Renal cortex interstitium (tissue), 11 donors: Measurements from ENCODE around the gene GRM7. TPM values are rescaled to one million over a fixed set of nuclear protein-coding genes. Genes with fewer than 3 reads are reported as not detected.

Experiments
- DNase-seq, 11 donors: peaks; one replicate each; pipeline ENCODE4 v3.0.0-alpha.2; 2013; ENCODE audit warnings: low read depth in 9 of 11, low spot score in 4 of 11; ENCODE audit errors: extremely low read depth in 1 of 11
- polyA plus RNA-seq, 3 donors: library from polyadenylated mRNA; unstranded; fragments of 120-200 nt; gene quantifications; one replicate each; pipeline ENCODE4 v1.2.1, GENCODE V29; 2013; ENCODE audit not compliant: insufficient read length in 3 of 3

The GRM7 gene
- polyA plus RNA-seq, 3 donors = 1.4 to 2.3 (median 2.0) TPM

GRCh38 chr3:7272203-7272602, 411.3 kb downstream of the GRM7 start:
- no peak for DNase-seq

GRCh38 chr3:7275396-7275795, 414.5 kb downstream of the GRM7 start:
- DNase-seq = no peak

DNA sequence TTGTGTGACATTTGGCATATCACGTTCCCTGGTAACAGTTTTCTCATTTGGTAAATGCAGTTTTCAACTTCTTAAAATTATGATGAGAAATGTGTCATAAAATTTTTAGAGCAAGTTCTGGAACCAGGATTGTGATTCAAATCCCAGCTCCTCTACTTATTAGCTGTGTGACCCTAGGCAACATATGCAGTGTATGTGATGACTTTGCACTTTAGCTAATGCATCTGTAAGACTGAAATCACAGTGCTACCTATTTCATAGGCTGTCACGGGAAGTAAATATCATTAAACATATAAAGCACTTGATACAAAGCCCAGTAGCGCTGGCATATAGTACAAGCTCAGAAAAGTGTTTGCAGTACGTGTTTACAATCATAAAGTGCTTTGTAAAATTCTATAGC, 419.4 kb downstream of the GRM7 start:
- DNase-seq = no peak

DNA sequence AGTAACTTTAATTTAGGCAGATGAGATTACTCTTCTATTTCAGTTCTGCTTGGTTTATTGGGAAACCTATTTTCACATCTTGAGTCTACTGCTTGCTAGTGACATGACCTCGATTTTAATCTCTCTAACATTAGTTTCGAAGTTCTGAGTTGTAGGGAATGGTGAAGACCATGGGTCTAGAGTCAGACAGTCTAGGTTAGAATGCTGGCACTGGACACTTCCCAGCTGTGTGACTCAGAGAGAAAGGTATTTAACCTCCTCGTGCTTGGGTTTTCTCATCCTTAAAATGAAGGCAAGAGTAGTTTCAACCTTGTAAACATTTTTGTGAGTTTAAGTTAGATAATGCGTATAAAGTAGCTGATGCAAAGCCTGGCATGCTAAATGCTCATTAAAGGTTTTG, 422.1 kb downstream of the GRM7 start:
- no peak for DNase-seq

- DNase-seq = no peak
Measured at GRCh38 chr3:7285505-7285904, 424.6 kb downstream of the GRM7 start.

GRCh38 chr3:7288133-7288532, 427.2 kb downstream of the GRM7 start:
- no peak for DNase-seq

DNA sequence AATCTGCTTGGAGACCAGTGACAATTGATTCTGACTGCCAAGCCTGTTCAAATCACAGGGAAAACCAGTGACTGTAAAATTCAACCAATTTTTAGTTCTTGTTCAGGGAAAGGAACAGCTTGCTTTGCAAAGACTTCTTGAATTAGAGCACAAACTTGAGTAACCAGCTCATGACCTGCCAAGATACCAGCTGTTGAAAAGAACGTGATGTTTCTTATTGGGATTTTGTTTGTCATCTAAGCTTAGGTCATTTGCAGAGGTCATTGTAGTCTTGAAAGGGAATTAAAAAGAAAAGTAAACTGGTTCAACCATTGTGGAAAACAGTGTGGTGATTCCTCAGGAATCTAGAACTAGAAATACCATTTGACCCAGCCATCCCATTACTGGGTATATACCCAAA, 428.2 kb downstream of the GRM7 start:
- DNase-seq = no peak

GRCh38 chr3:7290077-7290825, 429.3 kb downstream of the GRM7 start:
- DNase-seq = no peak

DNA sequence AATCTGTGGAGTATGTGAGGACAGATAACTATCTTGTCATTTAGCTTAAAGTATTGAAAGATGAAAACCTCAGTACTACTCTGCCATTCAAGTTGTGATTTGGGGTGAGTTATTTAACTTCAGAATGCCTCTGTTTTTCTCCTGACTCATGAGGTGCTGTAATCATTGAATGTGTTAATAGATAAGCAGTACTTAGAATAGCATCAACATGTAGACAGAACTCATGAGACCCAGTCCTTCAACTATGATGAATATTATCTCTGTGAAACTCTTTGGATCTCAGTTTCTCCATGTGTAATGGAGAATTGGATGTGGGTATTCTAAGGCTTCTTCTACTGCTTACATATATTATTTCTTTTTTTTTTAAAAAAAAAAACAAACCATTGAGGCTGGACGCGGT, 431.4 kb downstream of the GRM7 start:
- DNase-seq = no peak

DNA sequence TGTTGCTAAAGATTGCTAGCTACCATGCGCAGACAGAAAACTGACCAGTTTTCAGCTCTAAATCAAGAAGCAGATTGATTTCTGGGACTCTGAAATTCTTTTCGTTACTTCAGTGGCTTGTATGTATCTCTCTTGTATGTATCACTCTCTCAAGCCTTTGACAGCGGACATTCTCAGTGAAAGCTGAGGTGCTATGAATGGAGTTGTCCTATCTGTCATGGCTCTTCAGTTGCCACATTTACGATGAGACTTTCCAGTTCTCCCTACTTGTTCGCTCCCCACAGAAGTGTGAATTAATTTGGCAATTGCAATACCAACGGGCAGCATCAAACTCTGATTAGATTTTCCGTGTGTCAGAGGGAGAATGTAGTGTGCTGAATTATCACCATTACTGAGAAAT, 432.4 kb downstream of the GRM7 start:
- no peak for DNase-seq

GRCh38 chr3:7305561-7305960, 444.6 kb downstream of the GRM7 start:
- DNase-seq = no peak

GRCh38 chr3:7306901-7307300, 446.0 kb downstream of the GRM7 start:
- no peak for DNase-seq

GRCh38 chr3:7307410-7307809, 446.5 kb downstream of the GRM7 start:
- DNase-seq = no peak

- DNase-seq = peak; percentile 1 to 28 (median 15)
Measured at GRCh38 chr3:7309641-7310102, 448.8 kb downstream of the GRM7 start.

DNA sequence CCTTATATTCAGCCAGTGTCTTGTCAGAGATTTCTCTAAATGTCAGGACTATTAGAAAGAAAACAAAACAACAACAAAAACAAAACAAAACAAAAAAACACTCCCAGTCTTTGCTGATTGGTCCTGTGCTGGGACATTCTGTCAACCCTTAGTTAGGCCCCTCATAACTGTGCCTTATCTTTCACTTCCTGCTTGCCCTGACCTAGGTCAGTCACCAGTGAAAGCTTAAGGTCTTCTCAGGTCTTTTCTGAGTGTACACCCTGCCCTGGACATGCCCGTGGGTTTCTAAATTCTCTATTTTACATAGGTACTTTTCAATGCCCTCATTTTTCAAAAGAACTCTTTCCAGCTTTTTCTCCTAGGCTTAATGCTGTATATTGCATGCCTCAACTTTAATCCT, 454.1 kb downstream of the GRM7 start:
- DNase-seq = no peak

- peak in 4 of 11 donors; percentile 1 to 14 (median 8) for DNase-seq
Measured at GRCh38 chr3:7322957-7323669, 462.2 kb downstream of the GRM7 start.

DNA sequence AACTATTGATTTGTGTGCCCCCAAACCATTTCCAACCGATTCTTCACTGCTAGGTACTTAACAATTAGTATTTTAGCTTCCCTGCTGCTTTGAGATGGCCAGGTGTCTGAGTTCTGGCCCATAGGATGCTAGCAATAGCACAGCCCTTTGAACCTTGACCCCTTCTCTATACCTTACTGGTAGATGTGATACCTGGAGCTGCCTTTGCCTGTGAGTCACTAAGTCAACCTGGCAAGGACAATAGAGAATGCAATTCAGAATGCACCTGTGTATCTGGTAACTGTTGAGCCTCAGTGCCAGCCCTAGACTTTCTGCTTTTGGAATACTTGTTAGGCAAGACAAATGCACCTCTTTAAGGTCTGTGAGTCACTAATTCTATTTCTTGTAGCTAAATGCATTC, 467.4 kb downstream of the GRM7 start:
- DNase-seq = no peak

DNA sequence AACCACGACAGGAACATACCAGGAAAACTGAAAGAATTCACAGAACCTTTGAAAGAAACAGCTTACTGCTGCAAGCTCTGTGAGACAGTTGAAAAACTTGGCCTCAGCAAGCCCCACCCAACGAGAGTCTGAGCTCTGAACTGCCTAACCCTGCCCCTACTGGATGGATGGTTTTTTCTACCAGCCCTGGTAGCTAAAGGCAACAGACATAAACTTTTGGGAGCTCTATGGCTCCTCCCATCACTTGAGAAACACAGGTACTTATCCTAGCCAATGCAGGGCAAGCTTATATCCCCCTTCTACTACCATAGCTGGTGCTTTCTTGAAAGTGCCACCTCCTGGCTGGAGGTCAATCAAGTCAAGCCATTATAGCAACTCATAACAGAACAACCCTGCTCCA, 471.8 kb downstream of the GRM7 start:
- no peak for DNase-seq

DNA sequence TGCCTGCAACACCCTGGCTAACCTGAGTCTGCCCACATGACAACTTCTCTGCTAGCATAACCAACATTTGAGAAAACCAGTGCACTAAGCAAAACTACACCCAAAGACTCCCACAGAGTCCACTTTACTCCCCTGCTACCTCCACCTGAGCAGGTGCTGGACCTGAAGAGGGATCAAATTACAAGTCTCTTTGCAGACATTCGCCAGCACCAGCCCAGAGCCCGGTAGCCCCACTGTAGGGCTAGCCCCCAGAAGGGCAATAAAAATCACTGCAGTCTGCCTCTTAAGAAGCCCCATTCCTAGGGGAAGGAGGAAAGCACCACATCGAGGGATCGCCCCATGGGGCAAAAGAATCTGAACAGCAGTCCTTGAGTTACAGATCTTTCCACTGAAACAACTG, 472.2 kb downstream of the GRM7 start:
- DNase-seq = no peak

GRCh38 chr3:7340795-7341194, 479.9 kb downstream of the GRM7 start:
- no peak for DNase-seq

DNA sequence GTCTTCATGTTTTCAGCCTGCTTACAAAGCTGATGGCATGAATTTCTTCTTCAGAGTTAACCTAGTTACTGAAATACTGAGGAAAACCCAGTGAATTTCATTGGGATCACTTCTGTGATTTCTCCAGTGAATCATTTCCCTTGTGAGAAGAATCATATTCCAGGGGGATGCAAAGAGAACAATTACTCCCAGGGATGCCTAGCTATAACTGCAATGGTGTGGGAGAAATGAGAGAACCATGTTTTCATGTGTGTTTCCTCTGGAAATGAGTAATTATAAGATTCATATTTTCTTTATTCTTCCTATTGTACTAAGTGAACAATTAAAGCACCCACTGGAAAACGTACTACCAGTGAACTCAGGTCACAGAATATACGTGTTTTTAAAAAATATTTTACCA, 485.4 kb downstream of the GRM7 start:
- DNase-seq = no peak
